ENCODE measurements around the gene CLGN.
"Not testable (repeated sequence)": the region's sequence is repeated elsewhere in the genome, so short reads cannot be mapped to it uniquely, and the experiment has no call there.

CLGN gene, protein sequence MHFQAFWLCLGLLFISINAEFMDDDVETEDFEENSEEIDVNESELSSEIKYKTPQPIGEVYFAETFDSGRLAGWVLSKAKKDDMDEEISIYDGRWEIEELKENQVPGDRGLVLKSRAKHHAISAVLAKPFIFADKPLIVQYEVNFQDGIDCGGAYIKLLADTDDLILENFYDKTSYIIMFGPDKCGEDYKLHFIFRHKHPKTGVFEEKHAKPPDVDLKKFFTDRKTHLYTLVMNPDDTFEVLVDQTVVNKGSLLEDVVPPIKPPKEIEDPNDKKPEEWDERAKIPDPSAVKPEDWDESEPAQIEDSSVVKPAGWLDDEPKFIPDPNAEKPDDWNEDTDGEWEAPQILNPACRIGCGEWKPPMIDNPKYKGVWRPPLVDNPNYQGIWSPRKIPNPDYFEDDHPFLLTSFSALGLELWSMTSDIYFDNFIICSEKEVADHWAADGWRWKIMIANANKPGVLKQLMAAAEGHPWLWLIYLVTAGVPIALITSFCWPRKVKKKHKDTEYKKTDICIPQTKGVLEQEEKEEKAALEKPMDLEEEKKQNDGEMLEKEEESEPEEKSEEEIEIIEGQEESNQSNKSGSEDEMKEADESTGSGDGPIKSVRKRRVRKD

DNA sequence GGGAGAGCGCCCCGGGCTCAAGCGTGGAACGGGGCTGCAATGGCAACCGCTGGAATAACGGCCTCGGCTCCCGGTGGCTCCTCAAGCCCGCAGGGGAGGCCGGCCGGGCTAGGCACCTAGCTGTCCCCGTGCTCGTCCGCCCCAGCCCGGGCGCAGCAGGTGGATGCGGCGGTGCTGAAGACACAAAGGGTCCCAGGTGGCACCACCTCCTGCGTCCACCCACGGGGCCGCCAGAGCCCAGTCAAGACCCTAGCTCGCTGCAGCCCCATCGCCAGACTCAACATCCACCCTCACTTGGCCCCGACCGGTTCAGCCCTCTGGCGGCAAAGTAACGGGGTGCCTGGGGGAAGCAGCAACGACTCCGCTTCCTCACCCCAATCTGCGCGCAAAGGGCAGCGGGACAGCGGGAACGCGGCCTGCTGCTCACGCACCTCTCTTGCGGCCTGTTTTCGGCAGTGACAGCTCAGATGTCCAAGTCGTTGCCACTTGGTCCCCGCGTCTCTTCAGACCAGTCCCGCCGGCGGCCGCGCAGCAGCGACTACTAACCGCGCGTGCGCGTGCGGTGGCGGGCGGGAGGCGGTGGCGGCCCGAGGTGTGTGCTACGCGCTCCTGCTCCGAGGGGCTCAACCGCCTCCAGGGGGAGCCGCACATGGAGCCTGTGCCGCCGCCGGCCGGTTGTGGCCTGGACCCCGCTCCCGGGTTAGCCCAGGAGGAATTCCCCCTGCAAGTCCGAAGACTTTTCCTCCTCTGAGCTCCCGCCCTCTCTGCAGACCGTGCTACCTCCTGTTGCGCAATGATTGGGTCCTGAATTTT is at the start of gene CLGN:
TSS of gene CLGN (minus strand) at position 543 of the 813 bp plus-strand sequence. CDS start 14,570 bp downstream, outside the sequence.
- peak; percentile 8 for DNase-seq (ENCODE audit: low read depth)

DNA sequence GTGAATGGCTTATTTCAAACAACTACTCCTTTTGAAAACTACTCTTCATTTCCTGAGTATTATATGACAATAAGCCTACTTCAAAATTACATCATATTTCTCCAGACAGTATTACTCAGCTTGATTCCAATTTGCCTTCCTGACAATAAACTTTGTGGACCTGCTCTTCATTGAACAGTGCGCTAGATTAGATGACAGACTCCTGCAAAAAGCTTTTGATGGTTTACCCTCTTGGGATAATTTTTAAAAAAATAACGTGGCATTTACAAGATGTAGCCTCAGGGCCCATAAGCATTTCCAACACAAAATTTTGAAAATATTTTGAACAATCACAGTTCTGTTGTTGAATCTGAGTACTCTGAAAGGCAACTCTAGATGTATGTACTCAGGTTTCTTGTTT is 44.7 kb upstream of the CLGN start:
- DNase-seq (ENCODE audit: low read depth): no peak

DNA sequence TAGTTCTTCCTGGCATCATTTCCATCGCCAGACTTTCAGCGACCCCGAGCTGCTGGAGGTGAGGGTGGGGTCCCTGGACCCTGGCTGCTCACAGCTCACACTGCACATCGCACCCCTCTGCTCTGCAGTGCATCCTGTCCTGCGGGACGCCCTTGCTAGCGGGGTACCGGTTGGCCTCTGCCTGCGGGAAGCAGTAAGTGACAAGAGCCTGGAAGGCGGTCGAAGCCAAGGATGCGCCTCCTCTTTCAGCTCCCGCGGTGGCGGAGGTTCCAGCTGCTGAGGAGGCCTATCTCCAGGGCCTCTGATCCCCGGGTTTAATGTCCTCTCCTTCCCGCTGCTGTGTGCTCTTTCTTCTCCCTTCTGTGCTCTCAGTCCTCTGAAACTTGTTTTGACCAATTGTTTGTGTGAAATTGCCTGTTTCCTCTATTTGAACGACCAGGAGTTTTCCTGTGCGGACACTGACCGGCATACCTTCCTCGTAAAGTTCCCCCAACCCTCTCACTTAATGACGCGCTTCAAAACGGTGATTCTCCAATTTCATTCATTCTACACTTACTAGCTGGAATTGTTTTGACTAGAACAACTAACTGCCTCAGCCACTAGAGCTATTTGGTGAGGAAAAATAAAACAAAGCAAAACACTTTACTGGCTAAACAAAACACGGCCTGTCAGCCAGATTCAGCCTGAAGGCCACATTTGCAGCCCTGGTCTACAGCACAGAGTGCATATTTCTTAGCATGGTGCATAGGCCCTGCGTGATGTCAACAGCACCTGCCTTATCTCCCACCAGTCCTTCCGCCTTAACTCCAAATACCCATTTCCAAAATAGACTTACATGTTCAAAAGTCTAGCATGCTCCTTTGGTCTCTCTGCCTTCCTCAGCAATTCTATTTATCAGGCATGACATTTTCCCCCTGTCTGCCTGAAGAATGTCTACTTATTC is 42.6 kb upstream of the CLGN start:
- DNase-seq (ENCODE audit: low read depth): no peak

DNA sequence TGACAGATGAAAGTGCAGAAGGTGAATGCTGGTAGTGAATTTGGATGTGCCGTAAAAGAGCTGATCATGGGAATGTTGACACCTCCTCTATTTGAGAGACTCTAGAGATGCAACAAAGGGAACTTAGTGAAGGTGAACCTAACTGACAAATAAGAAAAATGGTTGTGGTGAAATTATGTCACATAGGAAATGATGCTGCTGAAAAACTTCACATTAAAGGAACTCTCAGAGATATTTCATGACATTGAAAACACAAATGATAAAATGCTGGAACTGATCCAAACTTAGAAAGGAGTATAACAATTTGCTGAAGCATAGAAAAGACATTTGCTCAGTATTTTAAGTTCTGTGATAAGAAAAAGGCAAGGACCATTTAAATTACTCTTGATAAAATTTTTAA is 38.7 kb upstream of the CLGN start:
- no peak for DNase-seq (ENCODE audit: low read depth)

DNA sequence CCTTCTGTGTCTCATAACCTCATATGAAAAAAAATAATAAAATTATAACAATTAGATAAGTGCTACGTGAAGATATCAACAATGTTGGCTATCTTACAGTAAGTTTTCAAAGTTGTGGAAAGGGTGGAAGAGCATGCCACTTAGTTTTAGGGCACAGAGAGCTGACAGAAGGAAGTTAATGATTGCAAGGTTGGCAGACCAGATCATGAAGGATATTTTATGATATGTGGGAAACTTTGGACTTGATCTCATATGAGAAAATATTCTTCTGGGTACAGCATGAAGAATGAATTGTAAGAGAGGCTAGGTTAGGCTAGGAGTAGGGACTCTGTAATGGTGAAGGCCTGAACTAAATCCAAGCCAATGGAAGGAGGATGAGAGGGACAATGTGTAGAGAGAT is 36.2 kb upstream of the CLGN start:
- DNase-seq (ENCODE audit: low read depth): no peak

DNA sequence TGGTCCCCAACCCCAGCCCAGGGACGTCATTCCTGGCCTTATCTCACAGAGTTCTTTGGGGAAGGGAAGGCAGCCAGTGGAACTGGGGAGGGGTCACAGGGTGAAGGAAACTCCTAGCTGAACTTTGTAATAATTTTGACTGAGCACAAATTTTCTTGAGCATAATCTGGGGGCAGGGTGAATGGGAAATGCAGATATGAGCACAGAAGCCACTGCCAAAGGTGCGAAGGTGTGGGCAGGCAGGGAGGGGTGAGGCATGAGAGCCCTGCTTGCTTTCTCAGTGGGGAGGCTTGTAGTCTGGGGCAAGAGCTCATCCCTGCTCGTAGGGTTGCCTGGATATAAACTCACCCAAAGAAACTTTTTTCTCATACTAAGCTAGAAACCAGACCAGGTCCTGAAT is 35.7 kb upstream of the CLGN start:
- DNase-seq (ENCODE audit: low read depth): no peak

DNA sequence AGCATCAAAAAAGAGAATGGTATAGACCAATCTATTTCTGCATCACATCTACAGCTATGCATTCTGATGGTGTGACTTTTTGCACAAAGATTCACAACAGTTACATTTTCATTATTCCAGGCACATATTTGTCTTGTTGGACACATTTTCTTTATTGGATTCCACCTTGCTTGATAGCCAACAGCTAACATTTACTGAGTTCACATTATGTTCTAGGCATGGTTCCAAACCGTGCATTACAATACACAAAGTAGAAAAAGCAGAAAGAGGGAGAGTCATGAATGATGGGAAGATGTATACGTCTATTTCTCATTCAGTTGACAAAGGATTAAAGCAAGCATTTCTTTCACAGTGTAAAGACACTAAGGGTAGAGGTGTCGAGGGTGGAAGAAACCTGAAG is 22.9 kb upstream of the CLGN start:
- no peak for DNase-seq (ENCODE audit: low read depth)

DNA sequence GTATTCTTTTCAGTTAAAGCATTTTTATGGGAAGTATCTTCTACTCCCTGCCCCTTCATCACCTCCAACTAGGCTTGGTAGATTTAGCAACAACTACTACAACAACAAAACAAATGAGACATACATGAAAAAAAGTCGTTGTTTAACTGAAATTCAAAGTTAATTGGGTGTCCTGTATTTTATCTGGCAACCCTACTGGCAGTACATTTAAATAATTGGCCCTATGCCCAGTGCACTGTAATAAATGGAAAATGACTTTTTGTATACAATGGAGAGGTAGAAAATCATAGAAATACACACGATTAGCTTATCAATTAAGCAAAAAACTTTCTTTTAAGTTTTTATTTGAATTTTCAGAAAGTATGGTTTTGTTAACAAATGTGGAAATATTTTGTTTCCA is 21.4 kb upstream of the CLGN start:
- DNase-seq (ENCODE audit: low read depth): no peak

DNA sequence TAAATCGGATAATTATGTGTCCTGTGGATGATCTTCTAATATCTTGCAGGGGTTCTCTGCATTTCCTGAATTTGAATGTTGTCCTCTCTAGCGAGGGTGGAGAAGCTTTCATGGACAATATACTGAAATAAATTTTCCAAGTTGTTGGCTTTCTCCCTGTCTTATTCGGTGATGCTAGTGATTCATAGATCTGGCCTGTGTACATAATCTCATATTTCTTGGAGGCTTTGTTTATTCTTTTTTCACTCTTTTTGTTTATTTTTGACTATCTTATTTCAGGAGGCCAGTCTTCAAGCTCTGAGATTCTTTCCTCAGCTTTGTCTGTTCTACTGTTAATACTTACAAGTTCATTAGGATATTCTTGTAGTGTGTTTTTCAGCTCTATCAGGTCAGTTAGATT is 20.7 kb upstream of the CLGN start:
- no peak for DNase-seq (ENCODE audit: low read depth)

DNA sequence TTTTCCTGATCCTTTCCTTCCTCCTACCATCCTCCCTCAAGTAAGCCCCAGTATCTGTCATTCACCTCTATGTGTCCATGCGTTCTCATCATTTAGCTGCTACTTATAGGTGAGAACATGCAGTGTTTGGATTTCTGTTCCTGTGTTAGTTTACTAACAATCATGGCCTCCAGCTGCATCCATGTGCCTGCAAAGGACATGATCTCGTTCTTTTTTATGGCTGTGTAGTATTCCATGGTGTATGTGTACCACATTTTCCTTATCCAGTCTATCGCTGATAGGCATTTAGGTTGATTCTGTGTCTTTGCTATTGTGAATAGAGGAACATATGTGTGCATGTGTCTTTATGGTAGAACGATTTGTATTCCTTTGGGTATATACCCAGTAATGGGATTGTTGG is 16.9 kb upstream of the CLGN start:
- DNase-seq (ENCODE audit: low read depth): not testable (repeated sequence)

DNA sequence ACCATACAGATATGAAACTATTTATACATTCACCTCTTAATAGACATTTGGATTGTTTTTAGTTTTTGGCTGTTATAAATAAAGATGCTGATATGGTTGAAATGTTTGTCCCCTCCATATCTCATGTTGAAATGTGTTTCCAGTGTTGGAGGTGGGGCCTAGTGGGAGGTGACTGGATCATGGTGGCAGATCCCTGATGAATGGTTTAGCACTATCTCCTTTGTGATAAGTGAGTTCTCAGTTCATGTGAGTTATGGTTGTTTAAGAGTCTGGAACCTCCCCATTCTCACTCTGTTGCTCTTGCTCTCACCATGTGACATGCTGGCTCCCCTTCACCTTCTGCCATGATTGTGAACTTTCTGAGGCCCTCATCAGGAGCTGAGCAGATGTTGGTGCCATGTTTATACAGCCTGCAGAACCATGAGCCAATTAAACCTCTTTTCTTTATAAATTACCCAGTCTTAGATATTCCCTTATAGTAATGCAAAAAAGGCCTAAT is 12.2 kb upstream of the CLGN start:
- DNase-seq (ENCODE audit: low read depth): no peak

DNA sequence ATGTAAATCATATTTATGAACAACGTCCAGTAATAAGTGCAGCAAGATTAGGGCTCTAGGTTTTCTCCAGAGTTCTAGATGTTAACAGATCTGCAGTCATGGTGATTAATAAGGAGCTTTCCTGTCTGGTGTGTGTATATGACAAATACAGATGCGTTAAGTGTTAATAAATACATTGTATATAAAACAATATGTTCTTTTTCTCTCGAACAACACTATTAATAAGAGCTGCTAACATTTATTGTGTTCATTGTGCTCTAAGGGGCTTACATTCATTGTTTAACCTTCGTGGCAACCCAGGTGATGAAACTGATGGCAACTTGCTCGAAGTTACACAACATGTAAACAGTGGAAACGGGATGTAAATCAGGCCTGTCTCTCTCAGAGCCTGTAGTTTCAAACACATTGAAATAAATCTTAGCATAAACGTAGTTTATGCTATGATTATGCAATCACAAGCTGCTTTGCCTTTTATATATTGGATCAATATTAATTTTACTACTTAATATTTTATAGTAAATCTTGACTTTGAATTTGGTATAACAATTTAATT is 547 bp upstream of the CLGN start:
- DNase-seq (ENCODE audit: low read depth): no peak

DNA sequence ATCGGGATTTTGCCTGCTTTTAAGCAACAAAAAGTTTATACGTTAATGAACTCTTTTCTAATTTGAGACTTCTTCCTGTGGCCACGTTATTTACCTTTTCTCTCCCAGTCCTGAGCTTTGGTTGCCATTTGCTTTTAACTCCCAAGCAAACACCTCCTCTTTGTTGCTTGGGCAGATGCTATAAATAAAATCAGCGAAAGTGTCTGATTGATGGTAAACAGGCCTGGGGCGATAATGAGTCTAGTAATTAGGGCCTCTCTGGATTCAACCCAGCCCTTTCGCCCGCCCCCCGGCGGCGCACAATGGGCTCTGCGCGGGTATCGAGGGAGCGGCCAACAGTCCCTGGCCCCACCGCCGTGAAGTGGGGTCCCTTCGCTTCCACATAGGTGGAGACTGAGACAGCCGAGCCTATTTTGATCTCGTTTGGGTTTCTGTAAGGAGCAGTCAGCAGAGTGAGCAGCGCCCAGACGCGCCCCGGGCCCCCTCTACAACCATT is 790 bp downstream of the CLGN start:
- no peak for DNase-seq (ENCODE audit: low read depth)

DNA sequence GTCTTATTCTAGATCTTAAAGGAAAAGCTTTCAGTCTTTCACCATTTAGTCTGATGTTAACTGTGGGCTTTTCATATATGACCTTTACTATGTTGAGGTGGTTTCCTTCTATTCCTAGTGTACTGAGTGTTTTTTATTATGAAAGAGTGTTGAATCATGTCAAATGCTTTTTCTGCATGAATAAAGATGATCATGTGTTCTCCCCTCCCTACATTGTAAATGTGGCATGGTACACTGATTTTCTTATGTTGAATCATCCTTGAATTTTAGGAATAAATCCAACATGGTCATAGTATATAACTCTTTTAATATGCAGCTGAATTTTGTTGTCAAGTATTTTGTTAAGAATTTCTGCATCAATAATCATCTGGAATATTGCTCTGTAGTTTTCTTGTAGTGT is 4.3 kb downstream of the CLGN start:
- no peak for DNase-seq (ENCODE audit: low read depth)

DNA sequence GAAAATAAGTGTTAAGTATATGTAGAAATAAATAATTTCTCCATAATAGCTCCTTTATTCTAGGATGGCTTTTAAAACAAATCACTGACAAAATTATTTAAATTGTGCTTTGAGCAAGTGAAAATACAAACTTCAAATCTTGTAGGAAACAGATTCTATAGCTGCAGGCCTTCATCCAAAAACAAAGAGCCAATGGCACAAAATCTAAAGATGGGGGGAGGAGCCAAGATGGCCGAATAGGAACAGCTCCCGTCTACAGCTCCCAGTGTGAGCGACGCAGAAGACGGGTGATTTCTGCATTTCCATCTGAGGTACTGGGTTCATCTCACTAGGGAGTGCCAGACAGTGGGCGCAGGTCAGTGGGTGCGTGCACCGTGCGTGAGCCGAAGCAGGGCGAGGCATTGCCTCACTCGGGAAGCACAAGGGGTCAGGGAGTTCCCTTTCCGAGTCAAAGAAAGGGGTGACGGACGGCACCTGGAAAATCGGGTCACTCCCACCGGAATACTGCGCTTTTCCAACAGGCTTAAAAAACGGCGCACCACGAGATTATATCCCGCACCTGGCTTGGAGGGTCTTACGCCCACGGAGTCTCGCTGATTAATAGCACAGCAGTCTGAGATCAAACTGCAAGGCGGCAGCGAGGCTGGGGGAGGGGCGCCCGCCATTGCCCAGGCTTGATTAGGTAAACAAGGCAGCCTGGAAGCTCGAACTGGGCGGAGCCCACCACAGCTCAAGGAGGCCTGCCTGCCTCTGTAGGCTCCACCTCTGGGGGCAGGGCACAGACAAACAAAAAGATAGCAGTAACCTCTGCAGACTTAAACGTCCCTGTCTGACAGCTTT is 14.1 kb downstream of the CLGN start:
- DNase-seq (ENCODE audit: low read depth): not testable (repeated sequence)

DNA sequence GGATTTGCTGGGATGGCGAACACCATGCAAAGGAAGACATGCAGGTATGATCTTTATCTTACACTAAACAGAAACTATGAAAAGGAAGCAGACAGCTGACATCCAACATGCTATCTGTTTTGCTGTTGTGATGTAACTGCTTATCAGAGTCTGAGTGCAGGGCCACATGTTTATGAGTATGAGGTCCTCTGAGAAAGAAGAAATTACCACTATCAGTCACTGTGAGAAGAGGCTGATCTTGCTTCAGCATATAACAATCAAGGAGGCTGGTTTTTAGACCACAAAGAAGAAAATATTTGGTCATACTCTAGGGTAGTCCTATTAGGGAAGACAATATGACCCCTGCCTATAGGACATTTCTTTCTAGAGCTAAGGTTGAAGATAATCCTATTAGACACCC is 18.5 kb downstream of the CLGN start:
- DNase-seq (ENCODE audit: low read depth): no peak

DNA sequence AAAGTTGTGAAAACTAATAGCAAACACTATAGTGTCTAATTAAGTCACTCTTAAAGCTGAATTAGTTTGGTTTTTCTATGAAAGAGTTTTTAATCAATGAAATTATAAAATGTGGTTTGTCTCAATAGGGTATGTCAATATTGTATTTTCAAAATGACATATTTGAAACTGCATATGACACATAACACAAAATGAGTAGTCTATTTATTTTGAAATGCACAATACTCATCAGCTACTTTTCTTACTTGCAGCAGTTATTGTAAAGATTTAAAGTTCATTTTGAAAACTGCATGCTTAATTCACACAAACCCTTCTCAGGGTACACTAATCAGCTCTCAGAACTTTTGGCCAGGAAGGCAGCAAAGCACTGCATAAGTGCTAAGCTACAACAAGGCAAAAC is 21.2 kb downstream of the CLGN start:
- no peak for DNase-seq (ENCODE audit: low read depth)

DNA sequence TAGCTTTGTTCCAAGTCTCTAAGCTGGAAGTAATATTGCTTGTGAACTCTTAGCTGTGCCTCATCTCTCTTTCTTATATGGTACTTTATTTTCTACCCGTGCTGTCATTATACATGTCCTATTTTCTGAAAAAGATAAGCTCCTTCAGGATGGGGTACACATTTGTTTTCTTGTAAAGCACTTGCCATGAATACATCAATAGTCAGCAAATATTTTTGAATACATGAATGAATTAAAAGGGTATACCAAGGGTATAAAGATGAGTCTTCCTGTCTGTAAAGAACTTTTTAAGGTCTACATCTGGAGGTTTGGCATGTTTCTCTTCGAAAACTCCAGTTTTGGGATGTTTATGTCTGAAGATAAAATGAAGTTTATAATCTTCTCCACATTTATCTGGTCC is 27.3 kb downstream of the CLGN start:
- DNase-seq (ENCODE audit: low read depth): no peak

DNA sequence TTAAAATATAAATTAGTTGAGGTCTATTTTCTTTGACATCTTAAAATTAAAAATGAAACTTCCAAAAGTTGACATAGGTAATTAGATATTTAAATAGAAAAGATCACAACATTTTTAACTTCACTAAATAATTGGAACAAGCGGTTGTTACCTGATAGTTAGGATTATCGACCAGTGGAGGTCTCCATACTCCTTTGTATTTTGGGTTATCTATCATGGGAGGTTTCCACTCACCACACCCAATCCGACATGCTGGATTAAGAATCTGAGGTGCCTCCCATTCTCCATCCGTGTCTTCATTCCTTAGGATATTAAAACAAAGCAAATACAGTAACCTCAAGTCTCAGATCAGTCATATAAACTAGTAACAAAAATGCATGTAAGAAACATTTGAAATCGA is 31.8 kb downstream of the CLGN start:
- DNase-seq (ENCODE audit: low read depth): no peak

DNA sequence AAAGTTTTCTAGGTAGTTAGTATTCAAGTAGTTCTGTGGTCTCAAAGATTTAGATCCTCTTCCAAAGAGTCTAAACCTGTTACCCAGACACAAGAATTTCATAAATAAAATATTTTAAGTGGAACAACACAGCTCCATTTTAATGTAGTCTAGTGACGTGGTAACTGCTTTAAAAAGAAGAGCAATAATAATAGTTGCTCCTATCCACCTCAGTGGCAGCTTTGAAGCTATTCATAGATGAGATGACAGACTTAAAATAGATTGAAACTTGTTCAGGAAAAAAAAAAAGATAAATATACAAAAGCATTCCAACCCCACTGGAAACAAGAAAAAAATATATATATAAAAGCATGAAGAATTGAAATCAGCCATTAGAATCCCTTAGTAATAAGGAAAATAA is 39.4 kb downstream of the CLGN start:
- no peak for DNase-seq (ENCODE audit: low read depth)

Data from GM04504 (cell line).